MCF 10A (cell line): ENCODE results near the gene HMOX2. TPM values are rescaled to one million over a fixed set of nuclear protein-coding genes. Genes with fewer than 3 reads are reported as not detected.

Experiments used
- BruUV-seq: library from RNA; stranded (reverse); fragments of 400-500 nt; replicated peaks from 2 replicates; lab custom pipeline; 2021; lab: Mats Ljungman, UMichigan
- CTCF ChIA-PET: fragments of 300-600 bp; sonication (Branson Sonifier 250); formaldehyde crosslinking; extraction: SDS; loops from one replicate; lab custom pipeline; 2021; ENCODE audit warnings: antibody characterized with exemption, inconsistent platforms; lab: Yijun Ruan, JAX
- POLR2A ChIA-PET: fragments of 300-600, 350-650 bp; sonication (Branson Sonifier 250); formaldehyde crosslinking; extraction: SDS; loops from one replicate; lab custom pipeline; 2020; ENCODE audit warnings: antibody characterized with exemption, inconsistent platforms; lab: Yijun Ruan, JAX
- DNase-seq: peaks from one replicate; pipeline ENCODE4 v3.0.0-alpha.2; 2018; ENCODE audit not compliant: unreplicated experiment
- H3K27ac Mint-ChIP-seq: one replicate; pipeline ENCODE4 v1.8.0; 2022; ENCODE audit warnings: mild to moderate bottlenecking, low read depth, mixed read lengths; ENCODE audit not compliant: unreplicated experiment
- H3K27me3 Mint-ChIP-seq: one replicate; pipeline ENCODE4 v1.8.0; 2022; ENCODE audit warnings: mixed read lengths; ENCODE audit not compliant: insufficient read depth, unreplicated experiment
- H3K36me3 Mint-ChIP-seq: one replicate; pipeline ENCODE4 v1.8.0; 2022; ENCODE audit warnings: mild to moderate bottlenecking, moderate library complexity, mixed read lengths; ENCODE audit not compliant: insufficient read depth, unreplicated experiment
- H3K4me1 Mint-ChIP-seq: one replicate; pipeline ENCODE4 v1.8.0; 2022; ENCODE audit warnings: mixed read lengths; ENCODE audit not compliant: insufficient read depth, unreplicated experiment
- H3K4me3 Mint-ChIP-seq: one replicate; pipeline ENCODE4 v1.8.0; 2022; ENCODE audit warnings: mild to moderate bottlenecking, moderate library complexity, mixed read lengths; ENCODE audit not compliant: unreplicated experiment
- H3K9me3 Mint-ChIP-seq: one replicate; pipeline ENCODE4 v1.8.0; 2022; ENCODE audit warnings: mixed read lengths; ENCODE audit not compliant: unreplicated experiment
- CTCF ChIP-seq: fragments of 200-600 bp; IDR thresholded peaks from one replicate; pipeline ENCODE4 v1.8.0; 2022; ENCODE audit warnings: antibody characterized with exemption, mild to moderate bottlenecking; ENCODE audit not compliant: unreplicated experiment
- intact Hi-C: fragments of 100-400 bp; cut with micrococcal nuclease; formaldehyde crosslinking; loops from 2 replicates; pipeline ENCODE4 v1.14.1; 2022
- total RNA-seq: library from RNA; stranded (reverse); gene quantifications from 2 replicates; pipeline ENCODE4 v1.2.3, GENCODE V29; 2022

Gene HMOX2
- total RNA-seq, 1 experiment from 2014 or later, result 65.6 TPM

GRCh38 chr16:4498546-4499195 is 22.5 kb downstream of the HMOX2 start:
- H3K4me1 Mint-ChIP-seq, result peaks cover 56% of the 10 kb centered on the region
- H3K4me3 Mint-ChIP-seq, result no peak overlapping the region
- POLR2A ChIA-PET, result interaction anchor here (0.6 to 4.5 kb wide), 7 partner anchors 11 to 326 kb away, joined by 3 to 63 read pairs (median 4); partner anchors contain the start of genes HMOX2, NMRAL1 and UBALD1
- no peak for TF ChIP-seq CTCF
- H3K27ac Mint-ChIP-seq, result peak overlapping the region; percentile 44
- CTCF ChIA-PET, result interaction anchor here (0.6 to 3.6 kb wide), 7 partner anchors 8 to 97 kb away, joined by 3 to 31 read pairs (median 3); no protein-coding TSS in a partner anchor
- BruUV-seq, result no TSS peak
- intact Hi-C loops, result no loop called here
- H3K36me3 Mint-ChIP-seq, result peaks cover 11% of the 10 kb centered on the region
- no peaks in the 10 kb centered on the region for H3K27me3 Mint-ChIP-seq
- peak; percentile 36 for DNase-seq
- no peaks in the 10 kb centered on the region for H3K9me3 Mint-ChIP-seq

GRCh38 chr16:4499196-4499555 is 23.0 kb downstream of the HMOX2 start:
- intact Hi-C loops, result no loop called here
- peak overlapping the region; percentile 44 for H3K27ac Mint-ChIP-seq
- H3K36me3 Mint-ChIP-seq, result peaks cover 11% of the 10 kb centered on the region
- H3K4me1 Mint-ChIP-seq, result peaks cover 55% of the 10 kb centered on the region
- H3K27me3 Mint-ChIP-seq, result no peaks in the 10 kb centered on the region
- H3K9me3 Mint-ChIP-seq, result no peaks in the 10 kb centered on the region
- ChIA-PET CTCF (interaction anchor here (0.5 to 3.6 kb wide), 9 partner anchors 8 to 594 kb away, joined by 3 to 31 read pairs (median 3); no protein-coding TSS in a partner anchor), POLR2A (interaction anchor here (0.6 to 4.5 kb wide), 7 partner anchors 12 to 327 kb away, joined by 3 to 63 read pairs (median 4); partner anchors contain the start of genes HMOX2, NMRAL1 and UBALD1)
- no peak for TF ChIP-seq CTCF
- H3K4me3 Mint-ChIP-seq, result no peak overlapping the region
- BruUV-seq, result no TSS peak
- no peak for DNase-seq

- H3K4me3 Mint-ChIP-seq, result no peak overlapping the region
- no peak overlapping the region for H3K27ac Mint-ChIP-seq
- POLR2A ChIA-PET, result interaction anchor here (0.5 to 4.5 kb wide), 11 partner anchors 11 to 124 kb away, joined by 3 to 63 read pairs (median 3); partner anchors contain the start of genes HMOX2, MGRN1, NMRAL1 and UBALD1
- no peak for TF ChIP-seq CTCF
- H3K4me1 Mint-ChIP-seq, result peaks cover 44% of the 10 kb centered on the region
- no TSS peak for BruUV-seq
- CTCF ChIA-PET, result interaction anchor here (0.6 to 3.6 kb wide), 13 partner anchors 9 to 586 kb away, joined by 3 to 31 read pairs (median 4); partner anchors contain the start of gene HMOX2
- intact Hi-C loops, result no loop called here
- no peaks in the 10 kb centered on the region for H3K27me3 Mint-ChIP-seq
- H3K9me3 Mint-ChIP-seq, result no peaks in the 10 kb centered on the region
- peaks cover 11% of the 10 kb centered on the region for H3K36me3 Mint-ChIP-seq
- DNase-seq, result peak; percentile 66
Observed at GRCh38 chr16:4500272-4500671, 24.1 kb downstream of the HMOX2 start.

- DNase-seq, result no peak
- CTCF ChIA-PET, result interaction anchor here (0.7 to 3.6 kb wide), 11 partner anchors 8 to 125 kb away, joined by 3 to 31 read pairs (median 4); partner anchors contain the start of gene HMOX2
- no TSS peak for BruUV-seq
- Mint-ChIP-seq H3K9me3 (no peaks in the 10 kb centered on the region), H3K4me3 (no peak overlapping the region), H3K27me3 (no peaks in the 10 kb centered on the region), H3K36me3 (peaks cover 12% of the 10 kb centered on the region), H3K27ac (no peak overlapping the region), H3K4me1 (peaks cover 38% of the 10 kb centered on the region)
- intact Hi-C loops, result no loop called here
- POLR2A ChIA-PET, result interaction anchor here (0.6 to 4.5 kb wide), 10 partner anchors 12 to 123 kb away, joined by 3 to 63 read pairs (median 4); partner anchors contain the start of genes HMOX2, MGRN1, NMRAL1 and UBALD1
- no peak for TF ChIP-seq CTCF
Observed at GRCh38 chr16:4501071-4501478, 24.9 kb downstream of the HMOX2 start.
